Upper lobe of right lung (tissue), 1 donor: Measurements from ENCODE around the gene CLCN4. TPM values are rescaled to one million over a fixed set of nuclear protein-coding genes. Genes with fewer than 3 reads are reported as not detected.

ENCODE experiments used
- ATAC-seq: fragments of 200-7000 bp; cut with Tn5 transposase; one replicate; pipeline ENCODE4 v1.9.1; 2020; ENCODE audit warnings: mild to moderate bottlenecking, moderate library complexity
- DNase-seq: peaks from one replicate; pipeline ENCODE4 v3.0.0-alpha.2; 2020
- H3K27ac ChIP-seq: fragments of 200-600 bp; one replicate; pipeline ENCODE4 v1.8.0; 2022
- H3K27me3 ChIP-seq: fragments of 200-600 bp; one replicate; pipeline ENCODE4 v1.8.0; 2022; ENCODE audit warnings: mild to moderate bottlenecking
- H3K36me3 ChIP-seq: fragments of 200-600 bp; one replicate; pipeline ENCODE4 v1.8.0; 2022
- H3K4me1 ChIP-seq: fragments of 200-600 bp; one replicate; pipeline ENCODE4 v1.8.0; 2022
- H3K4me3 ChIP-seq: fragments of 200-600 bp; one replicate; pipeline ENCODE4 v1.8.0; 2022; ENCODE audit warnings: mild to moderate bottlenecking
- H3K9me3 ChIP-seq: fragments of 200-600 bp; one replicate; pipeline ENCODE4 v1.8.0; 2022
- intact Hi-C: fragments of 100-400 bp; cut with DNase I; formaldehyde crosslinking; loops from one replicate; pipeline ENCODE4 v1.11.0; 2022
- total RNA-seq: library from RNA; stranded (reverse); fragmentation: NEBNext Ultra II Directional; extraction: Animal tissue kit (Norgen Biotek cat#: 25700); gene quantifications from one replicate; pipeline ENCODE4 v1.2.1, GENCODE V29; 2021
- TF ChIP-seq, protein P1 (sequence below): fragments of 200-600 bp; IDR thresholded peaks from one replicate; pipeline ENCODE4 v1.8.0; 2022; ENCODE audit warnings: antibody characterized with exemption
- donor health status: DM: no; HTN: yes; CAD: no; lungs with severe emphysema.

The CLCN4 gene
- total RNA-seq, 1 donor from 2014 or later = 9.8 TPM

DNA sequence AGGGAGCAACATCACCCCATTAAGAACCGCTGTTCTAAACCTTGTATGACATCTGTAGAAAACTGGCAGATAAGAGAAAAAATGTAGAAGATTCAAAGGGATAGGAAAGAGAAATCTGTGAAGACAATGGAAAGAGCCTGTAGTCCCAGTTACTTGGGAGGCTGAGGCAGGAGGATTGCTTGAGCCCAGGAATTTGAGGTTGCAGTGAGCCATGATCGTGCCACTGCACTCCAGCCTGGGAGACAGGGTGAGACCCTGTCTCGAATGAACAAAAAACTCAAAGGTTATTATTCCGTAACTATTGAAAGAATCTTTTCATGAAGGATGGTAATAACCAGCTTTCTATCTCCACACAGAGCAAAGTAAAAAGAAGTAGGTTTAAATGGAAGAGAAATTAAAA, 1.6 kb upstream of the CLCN4 start:
- Histone ChIP-seq H3K4me3 (no peak overlapping the region), H3K27ac (no peak overlapping the region), H3K27me3 (no peaks in the 10 kb centered on the region), H3K4me1 (peaks cover 7% of the 10 kb centered on the region), H3K36me3 (no peaks in the 10 kb centered on the region), H3K9me3 (no peaks in the 10 kb centered on the region)
- DNase-seq (no peak), ATAC-seq (no peak)
- TF ChIP-seq, protein P1, sequence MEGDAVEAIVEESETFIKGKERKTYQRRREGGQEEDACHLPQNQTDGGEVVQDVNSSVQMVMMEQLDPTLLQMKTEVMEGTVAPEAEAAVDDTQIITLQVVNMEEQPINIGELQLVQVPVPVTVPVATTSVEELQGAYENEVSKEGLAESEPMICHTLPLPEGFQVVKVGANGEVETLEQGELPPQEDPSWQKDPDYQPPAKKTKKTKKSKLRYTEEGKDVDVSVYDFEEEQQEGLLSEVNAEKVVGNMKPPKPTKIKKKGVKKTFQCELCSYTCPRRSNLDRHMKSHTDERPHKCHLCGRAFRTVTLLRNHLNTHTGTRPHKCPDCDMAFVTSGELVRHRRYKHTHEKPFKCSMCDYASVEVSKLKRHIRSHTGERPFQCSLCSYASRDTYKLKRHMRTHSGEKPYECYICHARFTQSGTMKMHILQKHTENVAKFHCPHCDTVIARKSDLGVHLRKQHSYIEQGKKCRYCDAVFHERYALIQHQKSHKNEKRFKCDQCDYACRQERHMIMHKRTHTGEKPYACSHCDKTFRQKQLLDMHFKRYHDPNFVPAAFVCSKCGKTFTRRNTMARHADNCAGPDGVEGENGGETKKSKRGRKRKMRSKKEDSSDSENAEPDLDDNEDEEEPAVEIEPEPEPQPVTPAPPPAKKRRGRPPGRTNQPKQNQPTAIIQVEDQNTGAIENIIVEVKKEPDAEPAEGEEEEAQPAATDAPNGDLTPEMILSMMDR = no peak
- intact Hi-C loops = no loop called here

DNA sequence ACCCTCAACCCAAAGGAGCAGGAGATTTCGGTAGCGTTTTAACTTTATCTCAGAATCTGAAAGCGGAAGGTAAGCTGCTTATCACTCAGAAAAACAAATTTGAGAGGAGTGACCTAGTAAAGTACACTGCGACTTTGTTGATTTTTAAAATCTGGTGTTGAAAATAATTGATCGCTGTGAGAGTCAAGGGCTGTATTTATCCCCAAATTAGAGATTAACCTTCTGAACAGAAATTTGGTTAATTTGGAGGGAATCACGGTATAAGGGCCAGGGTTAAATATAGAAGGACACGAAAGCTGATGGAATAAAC, 212 bp downstream of the CLCN4 start:
- Histone ChIP-seq H3K4me1 (peaks cover 7% of the 10 kb centered on the region), H3K36me3 (no peaks in the 10 kb centered on the region), H3K9me3 (no peaks in the 10 kb centered on the region), H3K27me3 (no peaks in the 10 kb centered on the region), H3K27ac (peak overlapping the region; percentile 74), H3K4me3 (peak overlapping the region; percentile 45)
- ATAC-seq (no peak), DNase-seq (no peak)
- TF ChIP-seq, protein P1 = no peak
- intact Hi-C loops = no loop called here

DNA sequence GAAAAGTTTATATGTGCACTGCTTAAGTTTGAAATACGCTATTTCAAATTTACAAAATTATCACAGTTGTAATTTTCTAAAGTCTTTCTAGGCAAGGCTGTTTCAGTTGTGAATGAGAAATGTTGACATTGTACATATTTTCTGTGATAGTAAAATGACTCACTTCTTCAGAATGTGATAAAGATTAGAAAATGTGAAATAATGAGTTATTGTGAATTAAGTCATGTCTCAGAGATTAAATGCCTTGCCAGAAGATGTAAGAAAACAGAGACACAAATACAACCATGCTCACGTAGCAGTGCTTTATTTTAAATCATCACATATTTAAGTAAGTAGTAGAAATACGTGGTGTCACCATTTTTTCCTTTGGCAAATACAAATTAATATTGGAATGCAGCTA, 768 bp downstream of the CLCN4 start:
- Histone ChIP-seq H3K27me3 (no peaks in the 10 kb centered on the region), H3K36me3 (no peaks in the 10 kb centered on the region), H3K4me3 (peak overlapping the region; percentile 45), H3K27ac (peak overlapping the region; percentile 74), H3K9me3 (no peaks in the 10 kb centered on the region), H3K4me1 (peaks cover 7% of the 10 kb centered on the region)
- intact Hi-C loops = no loop called here
- TF ChIP-seq, protein P1 = no peak
- ATAC-seq (no peak), DNase-seq (no peak)

DNA sequence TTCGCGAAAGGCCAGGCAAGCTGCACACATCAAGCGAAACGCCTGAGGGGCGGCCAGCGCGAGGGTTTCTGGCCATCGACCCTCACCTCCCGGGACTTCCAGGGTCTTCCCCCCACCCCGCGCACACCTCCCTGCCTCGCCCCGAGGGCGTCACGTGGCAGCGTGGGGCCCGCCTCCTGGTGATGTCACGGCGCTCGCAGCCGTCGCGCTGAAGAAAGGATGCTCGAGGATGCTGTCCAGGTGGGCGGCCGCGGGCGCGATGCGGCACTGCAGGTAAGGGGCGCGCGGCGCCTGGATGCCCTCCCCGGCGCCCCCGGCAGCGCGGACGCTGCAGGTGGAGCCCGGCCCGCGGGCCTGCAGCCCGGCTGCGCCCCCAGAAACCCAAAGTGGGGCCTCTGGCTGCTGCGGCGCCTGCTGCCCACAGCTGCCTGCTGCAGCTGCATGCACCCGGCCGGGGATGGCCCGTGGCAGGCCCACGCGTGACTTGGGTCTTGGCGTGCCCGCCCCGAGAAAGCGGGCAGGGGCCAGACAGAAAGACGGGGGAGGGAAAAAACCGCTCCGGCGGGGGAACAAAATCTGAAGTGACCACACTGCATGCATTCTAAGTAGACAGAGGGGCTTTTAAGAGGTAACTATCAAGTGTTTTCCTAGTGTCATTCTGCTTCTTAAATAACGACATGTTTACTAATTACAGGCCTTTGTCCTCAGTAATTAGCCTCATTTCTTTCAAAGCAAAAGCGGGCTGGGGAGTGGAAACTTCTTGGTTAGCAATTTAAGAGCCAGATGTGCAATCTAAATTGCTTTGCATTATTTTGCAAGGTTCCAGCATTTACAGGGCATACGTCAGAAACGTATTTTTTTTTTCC, 1.7 kb downstream of the CLCN4 start:
- H3K27me3 ChIP-seq = no peaks in the 10 kb centered on the region
- peak overlapping the region; percentile 45 for H3K4me3 ChIP-seq
- TF ChIP-seq, protein P1 = no peak
- peaks cover 7% of the 10 kb centered on the region for H3K4me1 ChIP-seq
- DNase-seq (peak; percentile 66), ATAC-seq (peak; percentile 59)
- no peaks in the 10 kb centered on the region for H3K36me3 ChIP-seq
- H3K9me3 ChIP-seq = no peaks in the 10 kb centered on the region
- no peak overlapping the region for H3K27ac ChIP-seq
- intact Hi-C loops = no loop called here

DNA sequence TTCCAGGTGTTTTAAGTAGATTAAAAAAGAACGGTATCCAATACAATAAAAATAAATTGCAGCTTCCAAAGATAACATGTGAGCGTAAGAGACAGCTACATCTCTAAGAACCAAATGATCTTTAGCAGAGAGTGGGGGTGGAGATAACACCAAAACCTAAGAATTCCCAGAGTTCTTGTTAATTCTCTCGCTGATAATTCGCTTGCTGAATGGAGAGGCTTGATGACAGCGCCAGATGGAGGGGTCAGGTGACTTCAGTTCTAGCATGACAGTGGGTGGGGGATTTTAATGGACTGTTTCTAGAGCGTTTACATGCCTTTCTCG, 2.3 kb downstream of the CLCN4 start:
- DNase-seq = no peak
- H3K27ac ChIP-seq = no peak overlapping the region
- TF ChIP-seq, protein P1 = no peak
- intact Hi-C loops = no loop called here
- no peaks in the 10 kb centered on the region for H3K27me3 ChIP-seq
- ATAC-seq = no peak
- H3K36me3 ChIP-seq = no peaks in the 10 kb centered on the region
- H3K9me3 ChIP-seq = no peaks in the 10 kb centered on the region
- H3K4me1 ChIP-seq = peaks cover 7% of the 10 kb centered on the region
- H3K4me3 ChIP-seq = no peak overlapping the region

DNA sequence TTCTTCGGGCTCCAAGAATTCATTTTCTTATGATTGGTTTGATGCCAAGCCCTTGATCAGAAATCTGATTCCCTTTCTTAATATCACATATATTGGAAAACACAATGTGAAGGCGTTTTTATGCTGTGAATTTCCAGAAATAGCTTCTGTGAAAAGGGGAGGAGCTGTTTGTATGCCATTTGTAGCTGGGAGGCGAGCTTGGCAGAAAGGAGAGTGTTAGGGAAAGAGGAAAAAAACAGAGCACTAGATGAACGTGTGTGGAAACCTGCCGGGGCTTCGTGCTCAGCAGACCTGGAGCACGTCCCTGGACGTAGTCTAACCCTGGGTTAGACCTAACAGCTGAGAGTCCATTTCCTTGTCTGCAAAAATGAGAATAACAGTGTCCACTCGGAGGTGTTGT, 3.4 kb downstream of the CLCN4 start:
- no peaks in the 10 kb centered on the region for H3K27me3 ChIP-seq
- ATAC-seq (no peak), DNase-seq (no peak)
- H3K4me3 ChIP-seq = no peak overlapping the region
- intact Hi-C loops = no loop called here
- peaks cover 7% of the 10 kb centered on the region for H3K4me1 ChIP-seq
- H3K27ac ChIP-seq = no peak overlapping the region
- no peaks in the 10 kb centered on the region for H3K36me3 ChIP-seq
- TF ChIP-seq, protein P1 = no peak
- H3K9me3 ChIP-seq = no peaks in the 10 kb centered on the region
